HG03442 (cell line): Measurements from ENCODE around the gene ARID3A.

Experiments
- ATAC-seq: cut with Tn5 transposase; IDR thresholded peaks from one replicate; pipeline ENCODE4 v1.9.1; 2021; ENCODE audit warnings: mild to moderate bottlenecking, moderate library complexity; ENCODE audit not compliant: unreplicated experiment

The ARID3A gene

GRCh38 chr19:911197-912033, 14.4 kb upstream of the ARID3A start:
- no peak for ATAC-seq

- no peak for ATAC-seq
Observed at GRCh38 chr19:912181-913079, 13.4 kb upstream of the ARID3A start.

- no peak for ATAC-seq
Observed at GRCh38 chr19:913080-913748, 12.6 kb upstream of the ARID3A start, which contains the start of gene R3HDM4. TSS of gene R3HDM4 (minus strand) at chr19:913219. CDS start at chr19:913157, 62 bp downstream.

- ATAC-seq = no peak
Observed at GRCh38 chr19:916645-917322, 9.1 kb upstream of the ARID3A start.

- ATAC-seq = no peak
Observed at GRCh38 chr19:917323-918151, 8.3 kb upstream of the ARID3A start, which contains the start of gene KISS1R. TSS of gene KISS1R (plus strand) at chr19:917333. CDS start at chr19:917503, 170 bp downstream.

GRCh38 chr19:918152-918437, 7.7 kb upstream of the ARID3A start:
- no peak for ATAC-seq

GRCh38 chr19:918481-919198, 7.2 kb upstream of the ARID3A start:
- no peak for ATAC-seq

GRCh38 chr19:919199-920050, 6.4 kb upstream of the ARID3A start:
- ATAC-seq = no peak

GRCh38 chr19:920051-920864, 5.6 kb upstream of the ARID3A start:
- ATAC-seq = no peak

- ATAC-seq = no peak
Observed at GRCh38 chr19:924553-925086, 1.2 kb upstream of the ARID3A start.

- peak; percentile 38 for ATAC-seq
Observed at GRCh38 chr19:925087-925525, 729 bp upstream of the ARID3A start.

GRCh38 chr19:926323-926588, 421 bp downstream of the ARID3A start:
- ATAC-seq = no peak

GRCh38 chr19:926589-927350, 935 bp downstream of the ARID3A start:
- no peak for ATAC-seq

- no peak for ATAC-seq
Observed at GRCh38 chr19:927351-927779, 1.5 kb downstream of the ARID3A start.

- ATAC-seq = no peak
Observed at GRCh38 chr19:927780-928401, 2.1 kb downstream of the ARID3A start.
